SK-N-SH (cell line): ENCODE data around the gene ZBTB24. TPM values are rescaled to one million over a fixed set of nuclear protein-coding genes. Genes with fewer than 3 reads are reported as not detected.

Experiments used
- CTCF ChIA-PET: fragments of 300-600, 350-600 bp; formaldehyde crosslinking; extraction: SDS; loops from one replicate; lab custom pipeline; 2021; lab: Yijun Ruan, JAX
- POLR2A ChIA-PET: fragments of 350-600 bp; sonication (Branson Sonifier 250); formaldehyde crosslinking; extraction: SDS; loops from one replicate; lab custom pipeline; 2020; ENCODE audit warnings: antibody characterized with exemption, inconsistent platforms; lab: Yijun Ruan, JAX
- DNase-seq: peaks from one replicate; pipeline ENCODE4 v3.0.0; 2012
- H2AFZ ChIP-seq: fragments of 200-600 bp; sonication (generic); 2 replicates; pipeline ENCODE4 v1.8.1; 2016; ENCODE audit warnings: antibody characterized with exemption, mild to moderate bottlenecking, low read depth
- H3F3A ChIP-seq: fragments of 200-600 bp; sonication (generic); replicated peaks from 2 replicates; pipeline ENCODE3; 2016; ENCODE audit warnings: antibody characterized with exemption, mild to moderate bottlenecking; ENCODE audit not compliant: insufficient read depth
- H3K27ac ChIP-seq, 2 experiments: fragments of 200-500 bp in 1 of 2; fragments of 200-600 bp in 1 of 2; sonication (Bioruptor generic) in 1 of 2; sonication (generic), shearing (Covaris generic) in 1 of 2; 2 replicates each; pipeline versions ENCODE4 v1.5.1 to v1.6.1; 2014 to 2016; ENCODE audit warnings: low read depth in 2 of 2, inconsistent platforms in 1 of 2, low read length in 1 of 2, mild to moderate bottlenecking in 1 of 2, mixed read lengths in 1 of 2
- H3K27me3 ChIP-seq: fragments of 200-600 bp; sonication (generic), shearing (Covaris generic); 2 replicates; pipeline ENCODE4 v1.6.1; 2016; ENCODE audit warnings: mixed run types; ENCODE audit not compliant: insufficient read depth
- H3K36me3 ChIP-seq, 2 experiments: fragments of 200-500 bp in 1 of 2; fragments of 200-600 bp in 1 of 2; sonication (Bioruptor generic) in 1 of 2; sonication (generic) in 1 of 2; replicated peaks in 1 of 2; 2 replicates each; pipeline versions ENCODE3 to v1.5.1; 2014 to 2016; ENCODE audit warnings: low read length in 1 of 2, mild to moderate bottlenecking in 1 of 2; ENCODE audit not compliant: insufficient read depth in 2 of 2, control insufficient read depth in 1 of 2
- H3K4me1 ChIP-seq, 2 experiments: fragments of 200-500 bp in 1 of 2; fragments of 200-600 bp in 1 of 2; sonication (Bioruptor generic) in 1 of 2; sonication (generic), shearing (Covaris generic) in 1 of 2; 2 replicates each; pipeline versions ENCODE4 v1.5.1 to v1.6.1; 2014 to 2016; ENCODE audit warnings: low read depth in 1 of 2, low read length in 1 of 2, mixed run types in 1 of 2; ENCODE audit not compliant: insufficient read depth in 2 of 2, control insufficient read depth in 1 of 2
- H3K4me2 ChIP-seq: fragments of 200-600 bp; sonication (generic), shearing (Covaris generic); 2 replicates; pipeline ENCODE4 v1.6.1; 2017; ENCODE audit warnings: mixed run types
- H3K4me3 ChIP-seq, 2 experiments: fragments of 200-500 bp in 1 of 2; fragments of 200-600 bp in 1 of 2; sonication (Bioruptor generic) in 1 of 2; sonication (generic), shearing (Covaris generic) in 1 of 2; 2 replicates each; pipeline versions ENCODE4 v1.5.1 to v1.8.1; 2014 to 2016; ENCODE audit warnings: low read depth in 2 of 2, inconsistent platforms in 1 of 2, low read length in 1 of 2, mild to moderate bottlenecking in 1 of 2, mixed read lengths in 1 of 2, moderate library complexity in 1 of 2
- H3K79me2 ChIP-seq: fragments of 200-600 bp; sonication (generic); 2 replicates; pipeline ENCODE4 v1.8.1; 2017; ENCODE audit warnings: mild to moderate bottlenecking; ENCODE audit not compliant: insufficient read depth
- H3K9ac ChIP-seq: fragments of 200-600 bp; sonication (generic); 2 replicates; pipeline ENCODE4 v1.6.1; 2017; ENCODE audit warnings: mixed run types
- H3K9me2 ChIP-seq: fragments of 200-600 bp; sonication (generic); 2 replicates; pipeline ENCODE4 v1.6.1; 2017; ENCODE audit warnings: mixed run types
- H3K9me3 ChIP-seq: fragments of 200-600 bp; sonication (generic); 2 replicates; pipeline ENCODE4 v1.6.1; 2017; ENCODE audit warnings: mixed run types, mild to moderate bottlenecking, moderate library complexity
- H4K20me1 ChIP-seq: fragments of 200-600 bp; sonication (generic); 2 replicates; pipeline ENCODE4 v1.6.1; 2017; ENCODE audit warnings: mild to moderate bottlenecking, mixed run types; ENCODE audit not compliant: insufficient read depth
- CTCF ChIP-seq: fragments of 200-600 bp; sonication (generic); IDR thresholded peaks from 2 replicates; pipeline ENCODE4 v1.6.1; 2017; ENCODE audit warnings: antibody characterized with exemption, mild to moderate bottlenecking, moderate library complexity
- EP300 ChIP-seq, 2 experiments: IDR thresholded peaks; 2 replicates each; pipeline versions ENCODE4 v1.4.0 to v1.6.1; 2012; ENCODE audit warnings: borderline replicate concordance in 1 of 2, low read depth in 1 of 2, low read length in 1 of 2
- EZH2phosphoT487 ChIP-seq: fragments of 200-600 bp; sonication (generic); IDR thresholded peaks from 2 replicates; pipeline ENCODE4 v1.6.1; 2017; ENCODE audit warnings: low read depth, mixed run types, mild to moderate bottlenecking, antibody characterized with exemption, moderate library complexity, borderline replicate concordance
- FOSL2 ChIP-seq: IDR thresholded peaks from 2 replicates; pipeline ENCODE4 v1.4.0; 2012; ENCODE audit warnings: low read depth, mild to moderate bottlenecking, moderate library complexity, borderline replicate concordance
- FOXM1 ChIP-seq: IDR thresholded peaks from 2 replicates; pipeline ENCODE4 v1.4.0; 2012; ENCODE audit warnings: low read depth, mild to moderate bottlenecking
- GATA2 ChIP-seq: sonication (generic); formaldehyde crosslinking; IDR thresholded peaks from 2 replicates; pipeline ENCODE4 v1.5.0; 2020; ENCODE audit warnings: mild to moderate bottlenecking, missing genetic modification reagents
- MXI1 ChIP-seq: IDR thresholded peaks from 2 replicates; pipeline ENCODE4 v1.6.1; 2012; ENCODE audit warnings: mild to moderate bottlenecking, low read depth, low read length, improper control_type of control experiment
- NFIC ChIP-seq: IDR thresholded peaks from 2 replicates; pipeline ENCODE4 v1.4.0; 2012; ENCODE audit warnings: borderline replicate concordance
- PBX3 ChIP-seq: IDR thresholded peaks from 2 replicates; pipeline ENCODE4; 2012
- REST ChIP-seq: IDR thresholded peaks from 2 replicates; pipeline ENCODE4 v1.6.1; 2012; ENCODE audit warnings: mild to moderate bottlenecking, low read depth, low read length, moderate library complexity
- RXRA ChIP-seq: IDR thresholded peaks from 2 replicates; pipeline ENCODE4 v1.4.0; 2012; ENCODE audit warnings: low read depth, mild to moderate bottlenecking, borderline replicate concordance
- SIN3A ChIP-seq: IDR thresholded peaks from 2 replicates; pipeline ENCODE4 v1.6.1; 2012; ENCODE audit warnings: low read depth, mild to moderate bottlenecking, low read length, moderate library complexity, borderline replicate concordance
- TEAD4 ChIP-seq: IDR thresholded peaks from 2 replicates; pipeline ENCODE4 v1.4.0; 2012; ENCODE audit warnings: mild to moderate bottlenecking, borderline replicate concordance; ENCODE audit not compliant: insufficient read depth
- USF2 ChIP-seq: fragments of 150-350 bp; IDR thresholded peaks from 2 replicates; pipeline ENCODE4 v1.6.1; 2017; ENCODE audit warnings: antibody characterized with exemption, low read length, low read depth, borderline replicate concordance
- WGBS: methylation state at CpG from one replicate; pipeline ENCODE4 v1.1.6; 2017; ENCODE audit warnings: low lambda C conversion rate; 5-methylcytosine and 5-hydroxymethylcytosine counted together
- polyA plus RNA-seq, 3 experiments: library from polyadenylated mRNA; depleted of rRNA; stranded (reverse); fragments of >200 nt; gene quantifications; 2 replicates each; pipeline ENCODE4 v1.2.3, GENCODE V29; 2012
- TF ChIP-seq, protein P1 (sequence below): IDR thresholded peaks from 2 replicates; pipeline ENCODE4 v1.4.0; 2012; ENCODE audit warnings: low read depth, borderline replicate concordance
- TF ChIP-seq, protein P2 (sequence below): IDR thresholded peaks from 2 replicates; pipeline ENCODE4 v1.4.0; 2012; ENCODE audit warnings: low read depth

Gene ZBTB24
- polyA plus RNA-seq, 1 of the 3 experiments (the other 2 are of a cell fraction): 1.7 TPM

- TF ChIP-seq REST (no peak), FOXM1 (no peak), PBX3 (no peak), CTCF (no peak), USF2 (peak; percentile 53; the same call in 1 of the 2 replicates), MXI1 (no peak; the same call in none of the 2 replicates)
Measured at GRCh38 chr6:109482905-109483734, at the start of gene ZBTB24 (continued).

DNA sequence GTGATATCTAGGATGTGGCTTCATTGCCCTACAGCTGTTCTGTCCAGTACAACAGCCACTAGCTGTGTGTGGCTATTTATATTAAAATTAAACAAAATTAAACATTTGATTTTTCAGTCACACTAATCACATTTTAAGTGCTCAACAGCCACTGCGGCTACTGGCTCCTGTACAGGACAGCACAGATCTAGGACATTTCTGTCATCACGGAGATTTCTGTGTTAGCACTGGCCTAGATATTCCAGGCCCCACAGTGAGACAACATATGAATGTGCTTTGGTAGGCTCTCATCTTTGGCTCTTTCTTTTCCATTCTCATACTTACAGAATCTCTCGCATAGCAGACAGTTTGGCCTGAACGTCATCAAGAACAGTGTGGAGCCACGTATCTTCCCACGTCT, 48.4 kb upstream of the ZBTB24 start:
- TF ChIP-seq FOSL2 (no peak), EP300 (IDR thresholded peaks at IDR 0.05; ENCODE audit: borderline replicate concordance in 1 of 2, low read depth in 1 of 2, low read length in 1 of 2) (no peak), RXRA (no peak), FOXM1 (no peak), TEAD4 (no peak), SIN3A (no peak), EZH2phosphoT487 (no peak), NFIC (no peak), GATA2 (CRISPR knock-in tag) (no peak), PBX3 (no peak), MXI1 (no peak)
- TF ChIP-seq, protein P1, sequence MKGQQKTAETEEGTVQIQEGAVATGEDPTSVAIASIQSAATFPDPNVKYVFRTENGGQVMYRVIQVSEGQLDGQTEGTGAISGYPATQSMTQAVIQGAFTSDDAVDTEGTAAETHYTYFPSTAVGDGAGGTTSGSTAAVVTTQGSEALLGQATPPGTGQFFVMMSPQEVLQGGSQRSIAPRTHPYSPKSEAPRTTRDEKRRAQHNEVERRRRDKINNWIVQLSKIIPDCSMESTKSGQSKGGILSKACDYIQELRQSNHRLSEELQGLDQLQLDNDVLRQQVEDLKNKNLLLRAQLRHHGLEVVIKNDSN: no peak
- TF ChIP-seq, protein P2, sequence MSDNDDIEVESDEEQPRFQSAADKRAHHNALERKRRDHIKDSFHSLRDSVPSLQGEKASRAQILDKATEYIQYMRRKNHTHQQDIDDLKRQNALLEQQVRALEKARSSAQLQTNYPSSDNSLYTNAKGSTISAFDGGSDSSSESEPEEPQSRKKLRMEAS: no peak
- WGBS: 78% methylated on average over 6 of the region's 6 CpGs
- POLR2A ChIA-PET: no interaction called here

More for the DNA sequence above, 48.4 kb upstream of the ZBTB24 start:
- CTCF ChIA-PET: interaction anchor here (1.5 to 2.3 kb wide), 2 partner anchors 509 to 522 kb away, joined by 4 to 6 read pairs; no protein-coding TSS in a partner anchor
- no peak overlapping the region for H3K4me3 ChIP-seq
- H3K4me2 ChIP-seq: no peak overlapping the region
- no peaks in the 10 kb centered on the region for H3K79me2 ChIP-seq
- no peak for DNase-seq
- no peaks in the 10 kb centered on the region for H3K4me1 ChIP-seq
- H3K27me3 ChIP-seq: no peaks in the 10 kb centered on the region
- no peaks in the 10 kb centered on the region for H3K9me3 ChIP-seq
- H3K9me2 ChIP-seq: no peaks in the 10 kb centered on the region
- no peaks in the 10 kb centered on the region for H4K20me1 ChIP-seq
- H3K27ac ChIP-seq: no peak overlapping the region
- no peak overlapping the region for H2AFZ ChIP-seq
- no peaks in the 10 kb centered on the region for H3F3A ChIP-seq
- H3K36me3 ChIP-seq: no peaks in the 10 kb centered on the region
- H3K9ac ChIP-seq: no peak overlapping the region
